GM18517 (cell line): Measurements from ENCODE around the gene AP5S1.
"Not testable (repeated sequence)": the region's sequence is repeated elsewhere in the genome, so short reads cannot be mapped to it uniquely, and the experiment has no call there.

Experiments
- ATAC-seq: cut with Tn5 transposase; IDR thresholded peaks from one replicate; pipeline ENCODE4 v1.9.1; 2021; ENCODE audit warnings: mild to moderate bottlenecking, moderate library complexity; ENCODE audit not compliant: unreplicated experiment

The AP5S1 gene

GRCh38 chr20:3789201-3789600, 31.1 kb upstream of the AP5S1 start:
- ATAC-seq = not testable (repeated sequence)

GRCh38 chr20:3794168-3794567, 26.2 kb upstream of the AP5S1 start:
- ATAC-seq = not testable (repeated sequence)

GRCh38 chr20:3794701-3795420, 25.5 kb upstream of the AP5S1 start:
- ATAC-seq = no peak

GRCh38 chr20:3795511-3796468, 24.6 kb upstream of the AP5S1 start, which contains the start of gene CDC25B:
Gene CDC25B (plus strand): TSS chr20:3796310. CDS start chr20:3796532, 222 bp downstream.
- peak; percentile 49 for ATAC-seq

GRCh38 chr20:3796477-3797225, 23.7 kb upstream of the AP5S1 start:
- ATAC-seq = no peak

GRCh38 chr20:3797226-3797545, 23.2 kb upstream of the AP5S1 start:
- no peak for ATAC-seq

- ATAC-seq = no peak
These were observed 22.6 kb upstream of the AP5S1 start for GRCh38 chr20:3797592-3798372.

GRCh38 chr20:3798373-3798768, 22.0 kb upstream of the AP5S1 start:
- no peak for ATAC-seq

- ATAC-seq = no peak
These were observed 21.5 kb upstream of the AP5S1 start for GRCh38 chr20:3798908-3799248.

- ATAC-seq = no peak
These were observed 20.0 kb upstream of the AP5S1 start for GRCh38 chr20:3800256-3800877.

GRCh38 chr20:3800878-3801260, 19.5 kb upstream of the AP5S1 start:
- ATAC-seq = no peak

GRCh38 chr20:3801299-3801698, 19.0 kb upstream of the AP5S1 start:
- ATAC-seq = no peak

GRCh38 chr20:3801846-3802245, 18.5 kb upstream of the AP5S1 start:
- ATAC-seq = no peak

- ATAC-seq = no peak
These were observed 17.7 kb upstream of the AP5S1 start for GRCh38 chr20:3802524-3803239.

GRCh38 chr20:3803289-3803688, 17.1 kb upstream of the AP5S1 start:
- ATAC-seq = no peak

- no peak for ATAC-seq
These were observed 16.5 kb upstream of the AP5S1 start for GRCh38 chr20:3803854-3804253.

GRCh38 chr20:3804254-3804751, 16.0 kb upstream of the AP5S1 start:
- no peak for ATAC-seq

GRCh38 chr20:3804781-3805180, 15.6 kb upstream of the AP5S1 start:
- ATAC-seq = no peak

- ATAC-seq = no peak
These were observed 11.8 kb upstream of the AP5S1 start for GRCh38 chr20:3808544-3808943.
